ENCODE results near the gene SH3GL1.
A peak's percentile ranks its signal among the peaks of the same experiment; 100 is the strongest.

SH3GL1 gene, protein sequence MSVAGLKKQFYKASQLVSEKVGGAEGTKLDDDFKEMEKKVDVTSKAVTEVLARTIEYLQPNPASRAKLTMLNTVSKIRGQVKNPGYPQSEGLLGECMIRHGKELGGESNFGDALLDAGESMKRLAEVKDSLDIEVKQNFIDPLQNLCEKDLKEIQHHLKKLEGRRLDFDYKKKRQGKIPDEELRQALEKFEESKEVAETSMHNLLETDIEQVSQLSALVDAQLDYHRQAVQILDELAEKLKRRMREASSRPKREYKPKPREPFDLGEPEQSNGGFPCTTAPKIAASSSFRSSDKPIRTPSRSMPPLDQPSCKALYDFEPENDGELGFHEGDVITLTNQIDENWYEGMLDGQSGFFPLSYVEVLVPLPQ

DNA sequence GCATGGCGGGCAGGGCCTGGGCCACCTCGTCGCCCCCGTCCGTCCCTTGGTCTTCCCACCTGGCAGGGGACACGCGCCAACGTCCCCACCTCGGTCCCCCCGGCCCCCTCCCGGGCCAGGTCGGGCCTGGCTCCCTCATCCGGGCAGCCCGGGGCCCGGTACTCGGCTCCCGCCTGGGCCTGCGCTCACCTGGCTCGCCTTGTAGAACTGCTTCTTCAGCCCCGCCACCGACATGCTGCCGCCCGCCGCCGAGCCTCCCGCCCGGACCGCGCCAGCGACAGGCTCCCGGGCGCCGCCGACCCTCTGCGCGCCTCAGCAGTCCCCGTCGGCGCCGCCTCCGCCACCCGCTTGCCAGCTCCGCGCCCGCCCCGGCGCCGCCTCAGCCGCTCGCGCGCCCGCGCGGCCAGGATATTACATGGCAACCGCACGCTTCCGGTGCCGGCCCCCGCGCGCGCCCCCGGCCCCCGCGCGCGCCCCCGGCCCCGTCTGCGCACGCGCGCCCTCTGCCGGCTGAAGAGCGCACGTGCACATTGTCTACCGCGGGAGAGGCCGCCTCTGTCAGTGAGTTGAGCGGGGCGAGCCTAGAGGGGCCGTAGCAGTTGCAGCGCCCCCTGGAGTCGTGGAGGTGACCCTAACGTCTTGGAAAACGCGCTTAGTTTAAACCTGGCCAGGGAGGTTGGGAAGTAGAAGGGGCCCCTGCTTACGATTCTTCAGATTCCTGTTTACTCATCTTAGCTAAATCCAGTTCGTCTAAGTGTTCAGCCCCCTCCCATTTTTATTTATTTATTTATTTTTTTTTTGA, at the start of gene SH3GL1:
Gene SH3GL1, minus strand, starts transcription at position 413 of the 802 bp plus-strand sequence. Its CDS starts 179 bp downstream, at position 234.
- peak; percentile 91 for DNase-seq (ENCODE audit: low read depth)
- H3K4me3 ChIP-seq (ENCODE audit: low read length), result peak within 1 kb of the TSS; percentile 83
- TF ChIP-seq, protein P1, sequence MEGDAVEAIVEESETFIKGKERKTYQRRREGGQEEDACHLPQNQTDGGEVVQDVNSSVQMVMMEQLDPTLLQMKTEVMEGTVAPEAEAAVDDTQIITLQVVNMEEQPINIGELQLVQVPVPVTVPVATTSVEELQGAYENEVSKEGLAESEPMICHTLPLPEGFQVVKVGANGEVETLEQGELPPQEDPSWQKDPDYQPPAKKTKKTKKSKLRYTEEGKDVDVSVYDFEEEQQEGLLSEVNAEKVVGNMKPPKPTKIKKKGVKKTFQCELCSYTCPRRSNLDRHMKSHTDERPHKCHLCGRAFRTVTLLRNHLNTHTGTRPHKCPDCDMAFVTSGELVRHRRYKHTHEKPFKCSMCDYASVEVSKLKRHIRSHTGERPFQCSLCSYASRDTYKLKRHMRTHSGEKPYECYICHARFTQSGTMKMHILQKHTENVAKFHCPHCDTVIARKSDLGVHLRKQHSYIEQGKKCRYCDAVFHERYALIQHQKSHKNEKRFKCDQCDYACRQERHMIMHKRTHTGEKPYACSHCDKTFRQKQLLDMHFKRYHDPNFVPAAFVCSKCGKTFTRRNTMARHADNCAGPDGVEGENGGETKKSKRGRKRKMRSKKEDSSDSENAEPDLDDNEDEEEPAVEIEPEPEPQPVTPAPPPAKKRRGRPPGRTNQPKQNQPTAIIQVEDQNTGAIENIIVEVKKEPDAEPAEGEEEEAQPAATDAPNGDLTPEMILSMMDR (IDR thresholded peaks at IDR 0.05; ENCODE audit: insufficient read depth, low read depth, low read length, missing control alignments), result peak; percentile 87

DNA sequence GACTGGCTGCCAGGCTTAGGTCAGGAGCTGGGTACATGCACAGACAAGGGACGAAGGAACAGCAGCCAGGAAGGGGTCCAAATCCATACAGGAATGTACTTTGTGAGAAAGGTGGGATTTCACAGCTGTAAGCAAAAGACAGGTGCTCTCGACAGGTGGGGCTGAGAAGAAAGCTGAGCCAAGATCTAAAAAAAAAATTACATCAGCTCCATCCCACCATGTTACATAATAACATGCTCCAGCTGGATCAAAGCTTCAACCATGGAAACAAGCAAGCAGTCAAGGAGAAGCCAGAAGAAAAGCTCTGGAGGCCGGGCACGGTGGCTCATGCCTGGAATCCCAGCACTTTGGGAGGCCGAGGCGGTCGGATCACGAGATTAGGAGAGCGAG, 49.3 kb upstream of the SH3GL1 start:
- no peak for DNase-seq (ENCODE audit: low read depth)
- no peak overlapping the region for H3K4me3 ChIP-seq (ENCODE audit: low read length)
- TF ChIP-seq, protein P1 (IDR thresholded peaks at IDR 0.05; ENCODE audit: insufficient read depth, low read depth, low read length, missing control alignments), result no peak

DNA sequence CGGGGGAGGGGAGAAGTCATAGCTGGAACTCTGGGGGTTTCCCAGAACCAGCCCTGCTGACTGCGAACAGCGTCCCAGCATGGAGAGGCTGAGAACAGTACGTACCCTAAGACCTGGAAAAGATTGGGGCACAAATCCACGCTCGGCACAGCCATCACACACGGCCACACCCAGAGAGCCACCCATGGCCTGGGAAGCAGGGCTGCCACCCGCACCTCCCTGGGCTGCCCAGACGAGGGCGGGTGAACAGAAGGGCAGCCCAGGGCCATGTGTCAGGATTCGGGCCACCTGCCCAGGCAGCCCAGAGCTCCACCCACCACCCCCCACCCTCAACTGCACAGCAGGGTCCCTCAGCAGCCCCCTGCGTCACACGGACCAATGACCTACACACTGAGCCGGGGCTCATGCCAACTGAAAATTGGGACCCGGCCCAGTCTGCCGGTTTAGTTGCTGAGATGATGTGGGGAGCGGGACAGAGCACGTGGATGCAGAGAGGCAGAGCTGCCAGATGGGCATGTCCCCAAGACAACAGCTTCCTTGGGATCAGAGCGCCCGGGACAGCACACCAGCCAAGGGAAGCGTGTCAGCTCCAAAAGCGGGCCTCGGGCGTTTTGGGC, 48.8 kb upstream of the SH3GL1 start:
- DNase-seq (ENCODE audit: low read depth), result no peak
- TF ChIP-seq, protein P1 (IDR thresholded peaks at IDR 0.05; ENCODE audit: insufficient read depth, low read depth, low read length, missing control alignments), result no peak
- no peak overlapping the region for H3K4me3 ChIP-seq (ENCODE audit: low read length)

DNA sequence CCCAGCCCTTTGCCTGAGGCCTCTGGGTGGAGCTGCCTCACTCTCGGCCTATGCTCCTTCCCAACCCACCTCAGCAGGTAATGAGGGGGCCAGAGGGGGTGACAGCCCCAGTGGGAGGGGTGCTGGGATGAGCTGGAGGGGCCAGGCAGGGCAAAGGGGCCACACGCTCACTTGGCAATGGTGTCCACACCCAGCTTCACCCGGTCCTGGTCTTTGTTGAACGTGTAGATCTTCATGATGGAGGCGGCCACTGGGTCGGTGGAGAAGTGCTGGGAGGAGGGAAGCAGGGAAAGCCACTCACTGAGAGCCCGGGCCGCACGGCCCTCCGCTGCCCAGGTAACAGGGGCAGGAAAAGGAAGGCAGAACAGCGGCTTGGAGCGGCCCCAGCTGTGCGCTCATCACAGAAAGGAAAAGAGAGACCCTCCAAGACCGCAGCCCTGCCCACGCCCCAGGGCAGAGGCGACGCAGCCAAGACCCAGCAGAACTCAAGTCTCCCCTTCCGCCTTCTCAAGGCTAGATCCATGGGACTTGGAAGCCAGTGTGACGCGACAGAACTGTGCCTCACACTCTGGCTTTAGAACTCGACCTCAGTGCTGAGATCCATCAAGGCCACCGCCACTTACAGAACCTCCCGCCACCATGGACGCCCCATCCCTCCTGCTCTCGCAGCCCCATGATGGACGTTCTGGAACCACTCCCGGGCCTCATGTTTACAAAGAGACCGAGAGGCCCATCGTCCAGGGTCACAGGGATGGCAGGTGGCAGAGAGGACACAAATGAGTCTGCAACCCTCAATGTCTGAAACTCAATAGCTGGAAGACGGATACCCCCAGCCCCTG, 48.0 kb upstream of the SH3GL1 start:
- no peak overlapping the region for H3K4me3 ChIP-seq (ENCODE audit: low read length)
- TF ChIP-seq, protein P1 (IDR thresholded peaks at IDR 0.05; ENCODE audit: insufficient read depth, low read depth, low read length, missing control alignments), result no peak

DNA sequence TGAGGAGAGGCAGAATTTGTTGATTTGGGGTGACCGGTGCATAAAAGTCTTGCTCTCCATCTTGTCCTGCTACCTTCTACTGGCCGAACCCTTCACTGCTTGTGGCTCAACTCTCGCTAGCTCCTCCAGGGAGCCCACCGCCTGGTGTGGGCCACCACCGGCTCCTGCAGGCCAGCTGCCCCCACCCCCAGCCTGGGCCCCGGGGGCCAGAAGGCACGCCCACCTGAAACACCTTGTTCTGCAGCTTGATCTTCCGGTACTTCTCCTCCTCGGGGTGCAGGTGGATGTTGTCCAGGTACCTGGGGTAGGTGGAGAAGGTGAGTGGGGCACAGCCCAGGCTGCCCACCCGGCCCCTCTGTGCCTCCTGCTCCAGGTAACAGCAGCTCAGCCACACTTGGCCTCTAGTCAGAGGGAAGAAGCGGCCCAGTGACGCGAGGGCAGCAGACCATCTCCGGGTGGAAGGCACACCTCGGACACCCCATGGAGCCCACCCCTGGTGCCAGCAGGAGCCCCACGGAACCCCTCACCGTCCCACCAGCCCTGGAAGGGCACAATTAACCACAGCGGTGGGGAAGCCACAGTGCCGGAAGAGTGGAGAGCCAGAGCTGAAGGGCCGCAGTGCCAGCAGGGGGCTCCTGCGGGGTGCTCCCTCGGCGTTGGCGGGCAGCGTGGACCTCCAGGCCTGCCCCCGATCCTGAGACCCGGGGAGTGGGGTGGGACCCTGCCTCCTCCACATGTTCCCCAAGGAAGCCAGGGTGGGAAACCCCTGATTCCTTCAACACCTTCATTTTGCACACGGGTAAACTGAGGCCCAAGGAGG, 47.2 kb upstream of the SH3GL1 start:
- TF ChIP-seq, protein P1 (IDR thresholded peaks at IDR 0.05; ENCODE audit: insufficient read depth, low read depth, low read length, missing control alignments), result no peak
- H3K4me3 ChIP-seq (ENCODE audit: low read length), result no peak overlapping the region
- no peak for DNase-seq (ENCODE audit: low read depth)

More for the DNA sequence above, 48.0 kb upstream of the SH3GL1 start:
- no peak for DNase-seq (ENCODE audit: low read depth)
